Heart left ventricle (tissue), 13 donors: ENCODE data around the gene CMBL.

Experiments
- CTCF ChIP-seq, 12 donors: fragments of 200-600 bp; sonication (generic) in 4 of 12; IDR thresholded peaks; one replicate each; pipeline versions ENCODE4 v1.5.0 to v1.8.0; 2018 to 2022; ENCODE audit warnings: antibody characterized with exemption in 12 of 12, mild to moderate bottlenecking in 5 of 12
- POLR2A ChIP-seq, 2 donors: fragments of 450-650 bp; IDR thresholded peaks; one replicate each; pipeline ENCODE4 v1.6.1; 2017; ENCODE audit warnings: antibody characterized with exemption in 2 of 2, mild to moderate bottlenecking in 2 of 2, moderate library complexity in 2 of 2
- donor health status: ischemic (EF 13 %, LVEDD 7.1; RV severe dilation, severe dysfunction).
- donor health status: DM: no; HTN: yes; CAD: no.
- donor health status: DM: no; HTN: no; CAD: no.
- donor health status: ischemic (EF 25% LVEDD 6.9; RV normal size, moderate dysfunction).
- donor health status: ischemic (EF 25% LVEDD 5.7; RV mildly dilated, moderate dysfunction).
- donor health status: ischemic (EF 35%, LVEDD 5.7; RV mildly dilated, moderate dysfunction).
- donor health status: nonischemic (EF 11% LVEDD 7.7; RV severe dilation, severe dysfunction).
- donor health status: DM: yes; HTN: yes; CAD: no.
- donor health status: PGD.
- donor health status: ischemic (EF 29% LVEDD 5.4; RV normal size, mild dysfunction).
- donor health status: nonischemic (EF 23%, LVEDD 6.1; RV moderate dilation, normal function).

DNA sequence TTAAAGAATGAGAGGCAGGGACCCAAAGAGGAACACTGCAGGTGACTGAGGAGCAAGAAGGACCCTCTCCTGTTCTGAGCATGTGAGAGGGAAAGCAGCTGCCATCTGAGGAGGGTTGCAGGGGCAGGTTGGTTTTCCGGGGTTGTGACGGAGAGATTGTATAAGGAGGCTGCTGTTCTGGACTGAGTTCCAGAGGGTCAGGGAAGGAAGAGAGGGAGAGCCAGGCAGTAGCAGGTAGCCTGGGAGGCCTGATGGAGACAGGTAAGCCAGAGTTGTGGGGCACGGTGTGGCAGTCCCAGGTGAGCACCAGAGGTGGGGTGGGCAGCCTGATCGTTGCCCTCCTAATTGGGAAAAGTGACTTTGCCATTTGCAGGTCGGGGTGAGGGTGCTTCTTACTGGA, 47.8 kb downstream of the CMBL start:
- TF ChIP-seq CTCF (IDR thresholded peaks at IDR 0.05) (no peak), POLR2A (IDR thresholded peaks at IDR 0.05) (no peak)
